Endothelial cell of umbilical vein (primary cell): ENCODE results near the gene ZNF83. TPM values are rescaled to one million over a fixed set of nuclear protein-coding genes. Genes with fewer than 3 reads are reported as not detected.

ENCODE experiments used
- BruUV-seq: library from RNA; stranded (reverse); fragments of 400-500 nt; replicated peaks from 2 replicates; lab custom pipeline; 2021; lab: Mats Ljungman, UMichigan
- CTCF ChIA-PET: fragments of 300-600, 350-600 bp; sonication (Branson Sonifier 250); formaldehyde crosslinking; loops from one replicate; lab custom pipeline; 2021; ENCODE audit warnings: antibody characterized with exemption, inconsistent platforms; lab: Charles Lee
- POLR2A ChIA-PET: fragments of 300-600, 350-600 bp; sonication (Branson Sonifier 250); formaldehyde crosslinking; loops from one replicate; lab custom pipeline; 2021; ENCODE audit warnings: antibody characterized with exemption, inconsistent platforms; lab: Charles Lee
- DNase-seq: peaks from one replicate; pipeline ENCODE4 v3.0.0-alpha.2; 2011; ENCODE audit warnings: low read depth, low spot score
- FAIRE-seq: peaks from 2 replicates; lab custom pipeline; 2011; peaks lifted over from hg19 to GRCh38; lab: Jason Lieb, UNC
- H2AFZ ChIP-seq: 2 replicates; pipeline ENCODE4 v1.6.0; 2012; ENCODE audit warnings: low read depth, low read length, control low read depth, inconsistent platforms
- H3K27ac ChIP-seq: 2 replicates; pipeline ENCODE4 v1.5.1; 2011; ENCODE audit warnings: low read depth, mild to moderate bottlenecking, control low read depth, low read length, moderate library complexity; ENCODE audit not compliant: insufficient read depth
- H3K27me3 ChIP-seq, 2 experiments: 2 replicates each; pipeline versions ENCODE4 v1.6.0 to v1.6.1; 2011; ENCODE audit warnings: low read length in 2 of 2, mixed read lengths in 1 of 2; ENCODE audit not compliant: control insufficient read depth in 2 of 2, insufficient read depth in 2 of 2
- H3K36me3 ChIP-seq, 2 experiments: 2 replicates in 1 of 2; 3 replicates in 1 of 2; pipeline ENCODE4 v1.5.1; 2011; ENCODE audit warnings: low read length in 2 of 2, mild to moderate bottlenecking in 1 of 2, moderate library complexity in 1 of 2; ENCODE audit not compliant: control insufficient read depth in 2 of 2, insufficient read depth in 2 of 2; ENCODE audit errors: extremely low read depth in 1 of 2
- H3K4me1 ChIP-seq: 3 replicates; pipeline ENCODE4 v1.5.1; 2011; ENCODE audit warnings: mild to moderate bottlenecking, low read length; ENCODE audit not compliant: control insufficient read depth, insufficient read depth; ENCODE audit errors: extremely low read depth
- H3K4me2 ChIP-seq: 2 replicates; pipeline ENCODE4 v1.6.1; 2011; ENCODE audit warnings: low read length, control low read depth, mixed read lengths; ENCODE audit not compliant: insufficient read depth
- H3K4me3 ChIP-seq, 3 experiments: fragments of 200-600 bp in 1 of 3; sonication (generic), shearing (Covaris generic) in 1 of 3; replicated peaks in 1 of 3; 2 replicates each; pipeline ENCODE4 v1.5.1; 2011 to 2016; ENCODE audit warnings: control low read depth in 3 of 3, low read length in 3 of 3, mild to moderate bottlenecking in 2 of 3, inconsistent platforms in 1 of 3, low read depth in 1 of 3, moderate library complexity in 1 of 3; ENCODE audit not compliant: insufficient read depth in 1 of 3
- H3K79me2 ChIP-seq: 2 replicates; pipeline ENCODE4 v1.6.0; 2012; ENCODE audit warnings: low read length, inconsistent platforms; ENCODE audit not compliant: control insufficient read depth, insufficient read depth
- H3K9ac ChIP-seq: replicated peaks from 2 replicates; pipeline ENCODE3; 2011; ENCODE audit warnings: low read length, control low read depth; ENCODE audit not compliant: insufficient read depth; ENCODE audit errors: extremely low read depth
- H3K9me1 ChIP-seq: replicated peaks from 3 replicates; pipeline ENCODE4 v1.6.0; 2011; ENCODE audit warnings: mild to moderate bottlenecking, low read length; ENCODE audit not compliant: control insufficient read depth, insufficient read depth; ENCODE audit errors: extremely low read depth
- H3K9me3 ChIP-seq: replicated peaks from 2 replicates; pipeline ENCODE4 v1.5.1; 2012; ENCODE audit warnings: low read length, inconsistent platforms; ENCODE audit not compliant: control insufficient read depth, insufficient read depth
- H4K20me1 ChIP-seq: replicated peaks from 2 replicates; pipeline ENCODE3; 2011; ENCODE audit warnings: mild to moderate bottlenecking, low read length; ENCODE audit not compliant: control insufficient read depth, insufficient read depth; ENCODE audit errors: extremely low read depth
- EZH2 ChIP-seq: IDR thresholded peaks from 2 replicates; pipeline ENCODE4 v1.6.1; 2012; ENCODE audit warnings: borderline replicate concordance, low read depth, mild to moderate bottlenecking, moderate library complexity, low read length, inconsistent platforms; ENCODE audit not compliant: severe bottlenecking
- FOS ChIP-seq: IDR thresholded peaks from 2 replicates; pipeline ENCODE4 v1.6.1; 2011; ENCODE audit warnings: mild to moderate bottlenecking, low read length, moderate library complexity, borderline replicate concordance; ENCODE audit not compliant: insufficient read depth
- GATA2 ChIP-seq: IDR thresholded peaks from 2 replicates; pipeline ENCODE4 v1.7.0; 2011; ENCODE audit warnings: low read depth, mild to moderate bottlenecking, moderate library complexity, mixed read lengths, low read length; ENCODE audit not compliant: insufficient read length, insufficient read depth
- JUN ChIP-seq: IDR thresholded peaks from 2 replicates; pipeline ENCODE4 v1.6.1; 2011; ENCODE audit warnings: borderline replicate concordance, low read depth; ENCODE audit not compliant: insufficient read length, insufficient read depth
- MYC ChIP-seq: IDR thresholded peaks from one replicate; pipeline ENCODE4 v1.6.1; 2011; ENCODE audit warnings: mild to moderate bottlenecking, low read depth, low read length
- POLR2A ChIP-seq: IDR thresholded peaks from 2 replicates; pipeline ENCODE4 v1.6.1; 2012; ENCODE audit warnings: low read depth, mild to moderate bottlenecking, control low read depth, low read length
- POLR2AphosphoS5 ChIP-seq: IDR thresholded peaks from 2 replicates; pipeline ENCODE4 v1.6.1; 2012; ENCODE audit warnings: low read depth, mild to moderate bottlenecking, control low read depth, low read length, moderate library complexity; ENCODE audit not compliant: insufficient read depth
- dilution Hi-C: fragments of 300-500 bp; cut with MboI; formaldehyde crosslinking; loops from one replicate; pipeline ENCODE4 v1.15.0; 2019; ENCODE audit warnings: low sequenced_read_pairs; ENCODE audit not compliant: extremely low pct_ligation_motif_present
- intact Hi-C: fragments of 100-400 bp; cut with micrococcal nuclease; formaldehyde crosslinking; loops from one replicate; pipeline ENCODE4 v1.10.0; 2022
- polyA plus RNA-seq, 4 experiments: library from polyadenylated mRNA; depleted of rRNA in 3 of 4; stranded (reverse) in 3 of 4; unstranded in 1 of 4; fragments of >200 nt; gene quantifications; 2 replicates each; pipeline versions ENCODE4 v1.2.1 to v1.2.3, GENCODE V29; 2011 to 2012; ENCODE audit warnings: missing spikeins in 1 of 4
- total RNA-seq: library from RNA; stranded (reverse); gene quantifications from 2 replicates; pipeline ENCODE4 v1.2.3, GENCODE V29; 2021
- TF ChIP-seq, protein P1 (sequence below), 2 donors: IDR thresholded peaks; 1 replicate in 1 of 2; 2 replicates in 1 of 2; pipeline ENCODE4 v1.5.1; 2011; ENCODE audit warnings: low read length in 2 of 2, mild to moderate bottlenecking in 2 of 2, moderate library complexity in 2 of 2, control low read depth in 1 of 2, inconsistent platforms in 1 of 2, low read depth in 1 of 2; ENCODE audit not compliant: insufficient read depth in 1 of 2; ENCODE audit errors: extremely low read depth in 1 of 2
- TF ChIP-seq, protein P2 (sequence below): IDR thresholded peaks from 2 replicates; pipeline ENCODE4 v1.6.1; 2011; ENCODE audit not compliant: insufficient read depth, insufficient read length

The ZNF83 gene
- total and polyA plus RNA-seq, 2 donors (not counting 3 experiments of a cell fraction or from before 2014, with no cell fraction given), result 32.3 to 41.4 TPM

DNA sequence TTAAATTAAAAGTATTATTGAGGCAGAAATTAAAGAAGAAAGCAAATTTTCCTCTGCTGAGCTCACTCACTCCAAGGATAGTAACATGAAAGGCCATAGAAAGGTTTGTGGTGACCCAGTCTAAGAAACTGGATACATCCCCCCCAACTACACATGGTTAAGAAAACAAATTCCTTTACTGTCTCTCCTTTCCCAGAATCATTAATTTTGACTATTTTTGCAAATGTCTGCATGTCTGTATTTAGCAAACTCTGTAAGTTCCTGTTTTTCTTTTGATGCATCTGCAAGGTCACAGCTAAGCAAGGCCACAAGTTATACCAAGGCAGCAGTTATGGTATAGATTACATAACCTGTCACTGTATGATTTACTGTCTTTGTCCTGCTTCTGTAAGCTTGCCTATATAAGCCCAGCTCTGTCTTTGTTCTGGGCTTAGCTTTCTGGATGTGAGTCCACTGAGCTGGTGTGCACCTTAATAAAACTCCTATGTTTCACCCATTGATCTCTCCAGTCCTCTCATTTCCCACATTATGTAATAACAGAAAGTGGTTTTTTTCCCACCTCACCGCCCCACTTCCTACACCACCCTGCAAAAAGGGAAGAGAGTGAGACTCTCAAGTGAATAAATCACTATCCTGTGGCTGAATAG, 8.5 kb upstream of the ZNF83 start:
- no TSS peak for BruUV-seq
- H3K9me3 ChIP-seq, result no peaks in the 10 kb centered on the region
- TF ChIP-seq, protein P1, sequence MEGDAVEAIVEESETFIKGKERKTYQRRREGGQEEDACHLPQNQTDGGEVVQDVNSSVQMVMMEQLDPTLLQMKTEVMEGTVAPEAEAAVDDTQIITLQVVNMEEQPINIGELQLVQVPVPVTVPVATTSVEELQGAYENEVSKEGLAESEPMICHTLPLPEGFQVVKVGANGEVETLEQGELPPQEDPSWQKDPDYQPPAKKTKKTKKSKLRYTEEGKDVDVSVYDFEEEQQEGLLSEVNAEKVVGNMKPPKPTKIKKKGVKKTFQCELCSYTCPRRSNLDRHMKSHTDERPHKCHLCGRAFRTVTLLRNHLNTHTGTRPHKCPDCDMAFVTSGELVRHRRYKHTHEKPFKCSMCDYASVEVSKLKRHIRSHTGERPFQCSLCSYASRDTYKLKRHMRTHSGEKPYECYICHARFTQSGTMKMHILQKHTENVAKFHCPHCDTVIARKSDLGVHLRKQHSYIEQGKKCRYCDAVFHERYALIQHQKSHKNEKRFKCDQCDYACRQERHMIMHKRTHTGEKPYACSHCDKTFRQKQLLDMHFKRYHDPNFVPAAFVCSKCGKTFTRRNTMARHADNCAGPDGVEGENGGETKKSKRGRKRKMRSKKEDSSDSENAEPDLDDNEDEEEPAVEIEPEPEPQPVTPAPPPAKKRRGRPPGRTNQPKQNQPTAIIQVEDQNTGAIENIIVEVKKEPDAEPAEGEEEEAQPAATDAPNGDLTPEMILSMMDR (IDR thresholded peaks at IDR 0.05; ENCODE audit: extremely low read depth in 1 of 2, insufficient read depth in 1 of 2, low read depth in 1 of 2, low read length in 2 of 2), result no peak
- no peak for TF ChIP-seq EZH2
- TF ChIP-seq POLR2A, result no peak
- TF ChIP-seq, protein P2, sequence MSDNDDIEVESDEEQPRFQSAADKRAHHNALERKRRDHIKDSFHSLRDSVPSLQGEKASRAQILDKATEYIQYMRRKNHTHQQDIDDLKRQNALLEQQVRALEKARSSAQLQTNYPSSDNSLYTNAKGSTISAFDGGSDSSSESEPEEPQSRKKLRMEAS, result no peak
- TF ChIP-seq POLR2AphosphoS5, result no peak
- no peak for TF ChIP-seq FOS
- no peak for TF ChIP-seq JUN
- TF ChIP-seq GATA2, result no peak
- no peak for TF ChIP-seq MYC
- H3K36me3 ChIP-seq, result peaks cover 0 to 4% of the 10 kb centered on the region in 2 experiments
- H3K9me1 ChIP-seq, result no peaks in the 10 kb centered on the region
- H3K4me1 ChIP-seq, result no peaks in the 10 kb centered on the region
- dilution Hi-C loops, result no loop called here
- ChIA-PET POLR2A (no interaction called here), CTCF (no interaction called here)
- H3K9ac ChIP-seq, result no peak overlapping the region
- H3K27me3 ChIP-seq, result no peaks in the 10 kb centered on the region
- intact Hi-C loops, result no loop called here
- DNase-seq (no peak), FAIRE-seq (no peak)
- no peak overlapping the region for H3K4me2 ChIP-seq
- no peak overlapping the region for H3K27ac ChIP-seq
- H2AFZ ChIP-seq, result no peak overlapping the region
- no peaks in the 10 kb centered on the region for H3K79me2 ChIP-seq
- H3K4me3 ChIP-seq, result no peak overlapping the region
- H4K20me1 ChIP-seq, result no peaks in the 10 kb centered on the region
